Testis (tissue), 2 donors: ENCODE data around the gene BRINP2.

Experiments
- CTCF ChIP-seq, 3 experiments: fragments of 450-650 bp in 2 of 3; fragments of 200-600 bp in 1 of 3; sonication (generic) in 1 of 3; IDR thresholded peaks; one replicate each; pipeline ENCODE4 v1.5.1; 2016 to 2019; ENCODE audit warnings: antibody characterized with exemption in 3 of 3, mild to moderate bottlenecking in 2 of 3, moderate library complexity in 1 of 3
- POLR2A ChIP-seq: fragments of 450-650 bp; IDR thresholded peaks from one replicate; pipeline ENCODE4 v1.6.1; 2017; ENCODE audit warnings: antibody characterized with exemption, mild to moderate bottlenecking, moderate library complexity

GRCh38 chr1:177306981-177307380 lies 136.2 kb downstream of the BRINP2 start:
- TF ChIP-seq CTCF (IDR thresholded peaks at IDR 0.05) (no peak), POLR2A (no peak)
